K562 (cell line): Measurements from ENCODE around the gene MEGF11. TPM values are rescaled to one million over a fixed set of nuclear protein-coding genes. Genes with fewer than 3 reads are reported as not detected.

Experiments
- ATAC-seq: fragments of 200-7000 bp; cut with Tn5 transposase; 3 replicates; pipeline ENCODE4 v1.9.1; 2020; ENCODE audit warnings: moderate library complexity
- BruUV-seq: library from RNA; stranded (reverse); fragments of 400-500 nt; replicated peaks from 2 replicates; lab custom pipeline; 2021; lab: Mats Ljungman, UMichigan
- CTCF ChIA-PET: fragments of 300-600 bp; formaldehyde crosslinking; extraction: SDS; loops from one replicate; lab custom pipeline; 2021; ENCODE audit warnings: low intra/inter-chr PET ratio; lab: Yijun Ruan, JAX
- POLR2A ChIA-PET: fragments of 300-600, 350-650 bp; sonication (Branson Sonifier 250); formaldehyde crosslinking; extraction: SDS; loops from one replicate; lab custom pipeline; 2021; ENCODE audit warnings: antibody characterized with exemption, inconsistent platforms; lab: Yijun Ruan, JAX
- DNase-seq, 4 experiments: peaks; one replicate each; pipeline versions ENCODE4 v3.0.0 to v3.0.0-alpha.2; 2011 to 2018; ENCODE audit warnings: low spot score in 3 of 4, mixed read lengths in 3 of 4; ENCODE audit errors: extremely low read depth in 1 of 4
- FAIRE-seq: peaks from 2 replicates; lab custom pipeline; 2011; peaks lifted over from hg19 to GRCh38; lab: Jason Lieb, UNC
- H2AFZ ChIP-seq: 2 replicates; pipeline ENCODE4 v1.6.0; 2011; ENCODE audit warnings: low read depth, low read length, control low read depth, inconsistent platforms
- H3K27ac ChIP-seq: fragments of 200-600 bp; 3 replicates; pipeline ENCODE4 v1.8.0; 2011; ENCODE audit warnings: low read depth, mild to moderate bottlenecking, control low read depth, inconsistent platforms, low read length, moderate library complexity, mixed read lengths; ENCODE audit errors: extremely low read depth
- H3K27me3 ChIP-seq, 2 experiments: fragments of 300-600 bp in 1 of 2; 2 replicates in 1 of 2; 3 replicates in 1 of 2; pipeline versions ENCODE4 v1.6.0 to v1.8.0; 2011; ENCODE audit warnings: inconsistent platforms in 2 of 2, low read length in 2 of 2, mild to moderate bottlenecking in 1 of 2, mixed read lengths in 1 of 2, moderate library complexity in 1 of 2; ENCODE audit not compliant: control insufficient read depth in 2 of 2, insufficient read depth in 2 of 2
- H3K36me3 ChIP-seq: fragments of 300-600 bp; 3 replicates; pipeline ENCODE4 v1.8.0; 2011; ENCODE audit warnings: mild to moderate bottlenecking, low read length, inconsistent platforms; ENCODE audit not compliant: control insufficient read depth, insufficient read depth
- H3K4me1 ChIP-seq, 2 experiments: fragments of 200-600 bp in 1 of 2; replicated peaks in 1 of 2; 2 replicates in 1 of 2; 3 replicates in 1 of 2; pipeline versions ENCODE4 v1.5.1 to v1.8.0; 2011; ENCODE audit warnings: inconsistent platforms in 2 of 2, low read length in 2 of 2, mild to moderate bottlenecking in 1 of 2, mixed read lengths in 1 of 2, moderate library complexity in 1 of 2; ENCODE audit not compliant: control insufficient read depth in 2 of 2, insufficient read depth in 2 of 2
- H3K4me2 ChIP-seq: 2 replicates; pipeline ENCODE4 v1.6.1; 2011; ENCODE audit warnings: low read length, control low read depth, inconsistent platforms, mixed read lengths; ENCODE audit not compliant: insufficient read depth
- H3K4me3 ChIP-seq: fragments of 200-600 bp; sonication (generic), shearing (Covaris generic); 2 replicates; pipeline ENCODE4 v1.5.1; 2016; ENCODE audit warnings: control low read depth, inconsistent platforms
- H3K79me2 ChIP-seq: fragments of 200-600 bp; 3 replicates; pipeline ENCODE4 v1.8.0; 2011; ENCODE audit warnings: low read length, inconsistent platforms; ENCODE audit not compliant: control insufficient read depth, insufficient read depth
- H3K9ac ChIP-seq, 2 experiments: 2 replicates each; pipeline versions ENCODE4 v1.6.0 to v1.6.1; 2011; ENCODE audit warnings: low read depth in 2 of 2, low read length in 2 of 2, control low read depth in 1 of 2, inconsistent platforms in 1 of 2, mild to moderate bottlenecking in 1 of 2, mixed read lengths in 1 of 2; ENCODE audit not compliant: insufficient read depth in 1 of 2
- H3K9me1 ChIP-seq: one replicate; pipeline ENCODE4 v1.6.0; 2011; ENCODE audit warnings: inconsistent platforms, mild to moderate bottlenecking, low read length, moderate library complexity; ENCODE audit not compliant: control insufficient read depth, insufficient read depth
- H3K9me3 ChIP-seq: replicated peaks from 2 replicates; pipeline ENCODE4 v1.5.1; 2011; ENCODE audit warnings: low read depth, low read length, inconsistent platforms; ENCODE audit not compliant: control insufficient read depth, insufficient read depth
- H4K20me1 ChIP-seq: replicated peaks from 2 replicates; pipeline ENCODE4 v1.6.1; 2011; ENCODE audit warnings: low read length, inconsistent platforms, mixed read lengths; ENCODE audit not compliant: control insufficient read depth, insufficient read depth
- GTF2A2 ChIP-seq: IDR thresholded peaks from 2 replicates; pipeline ENCODE4 v1.6.1; 2016; ENCODE audit warnings: mild to moderate bottlenecking, missing genetic modification characterization, missing compliant biosample characterization
- KDM4B ChIP-seq, 2 experiments: fragments of 450-650 bp in 1 of 2; sonication (generic) in 1 of 2; IDR thresholded peaks; 2 replicates each; pipeline ENCODE4 v1.6.1; 2016 to 2017; ENCODE audit warnings: borderline replicate concordance in 2 of 2, antibody characterized with exemption in 1 of 2, low read depth in 1 of 2, mild to moderate bottlenecking in 1 of 2
- NONO ChIP-seq, 2 experiments: fragments of 200-400 bp in 1 of 2; fragments of 450-650 bp in 1 of 2; formaldehyde crosslinking in 1 of 2; IDR thresholded peaks; 2 replicates each; pipeline ENCODE4 v1.6.1; 2017; ENCODE audit warnings: low read depth in 2 of 2, mild to moderate bottlenecking in 2 of 2, moderate library complexity in 2 of 2, low read length in 1 of 2
- PHF8 ChIP-seq: fragments of 200-600 bp; sonication (generic); IDR thresholded peaks from 2 replicates; pipeline ENCODE4 v1.6.1; 2012; ENCODE audit warnings: mixed run types, mild to moderate bottlenecking, inconsistent platforms, low read length, moderate library complexity, borderline replicate concordance
- PTRF ChIP-seq: fragments of 450-650 bp; IDR thresholded peaks from 2 replicates; pipeline ENCODE4 v1.6.1; 2016; ENCODE audit warnings: mild to moderate bottlenecking, missing genetic modification characterization, missing compliant biosample characterization
- ZBTB1 ChIP-seq: sonication (generic); formaldehyde crosslinking; IDR thresholded peaks from 2 replicates; pipeline ENCODE4 v1.8.1; 2023; ENCODE audit warnings: missing genetic modification reagents, low read depth, mild to moderate bottlenecking, borderline replicate concordance
- ZNF384 ChIP-seq: IDR thresholded peaks from 2 replicates; pipeline ENCODE4 v1.6.1; 2012; ENCODE audit warnings: low read depth, low read length, improper control_type of control experiment
- WGBS: fragments of 100-300 bp; shearing (Covaris generic); methylation state at CpG from one replicate; pipeline ENCODE4 v1.1.6; 2016; ENCODE audit warnings: low coverage, mixed read lengths; ENCODE audit not compliant: insufficient coverage; ENCODE audit errors: missing lambda C conversion rate; 5-methylcytosine and 5-hydroxymethylcytosine counted together
- in situ Hi-C: fragments of 300-500 bp; cut with MboI; formaldehyde crosslinking; loops from 4 replicates; pipeline ENCODE4 v1.15.0; 2018; ENCODE audit warnings: inconsistent platforms, mixed read lengths
- intact Hi-C: fragments of 100-400 bp; cut with micrococcal nuclease; formaldehyde crosslinking; loops from 2 replicates; pipeline ENCODE4 v1.14.2; 2022
- polyA plus RNA-seq, 8 experiments: library from polyadenylated mRNA; depleted of rRNA in 4 of 8; stranded (reverse) in 5 of 8; unstranded in 3 of 8; fragments of >200 nt; fragmentation: Nextera tagmentation in 2 of 8; fragmentation: Illumina TruSeq in 1 of 8; extraction: Ambion mirVana in 2 of 8; extraction: Trizol in 1 of 8; gene quantifications; 2 replicates each; pipeline versions ENCODE4 v1.2.1 to v1.2.3, GENCODE V29; 2011 to 2014; ENCODE audit warnings: inconsistent platforms in 1 of 8, missing spikeins in 1 of 8
- total RNA-seq, 7 experiments: library from RNA; depleted of rRNA in 6 of 7; stranded (reverse); fragments of >200 nt in 6 of 7; fragmentation: Illumina TruSeq in 2 of 7; extraction: Trizol in 2 of 7; gene quantifications; 2 replicates each; pipeline versions ENCODE4 v1.2.1 to v1.2.3, GENCODE V29; 2011 to 2021; ENCODE audit warnings: low replicate concordance in 1 of 7
- TF ChIP-seq, protein P1 (sequence below): fragments of 200-800 bp; sonication (Bioruptor generic); IDR thresholded peaks from 2 replicates; pipeline ENCODE4 v1.6.1; 2017; ENCODE audit warnings: missing genetic modification characterization, missing compliant biosample characterization

MEGF11 gene
- total and polyA plus RNA-seq, 9 of the 15 experiments (the other 6 are each of a cell fraction or from before 2014, with no cell fraction given), result 0.06 to 0.23 (median 0.20) TPM; not detected in 6

GRCh38 chr15:66222273-66223198, 31.0 kb downstream of the MEGF11 start:
- no peaks in the 10 kb centered on the region for H4K20me1 ChIP-seq
- H3K9ac ChIP-seq, result no peak overlapping the region; a peak in 1 of 4 replicates
- no peak for DNase-seq
- no peak for ATAC-seq
- ChIA-PET POLR2A (no interaction called here), CTCF (no interaction called here)
- no peaks in the 10 kb centered on the region for H3K9me1 ChIP-seq
- no peak overlapping the region for H2AFZ ChIP-seq
- no peak overlapping the region for H3K4me3 ChIP-seq
- WGBS, result 1% methylated on average over 11 of the region's 11 CpGs
- peaks cover 0 to 4% of the 10 kb centered on the region in 2 experiments; a peak in 1 of 5 replicates for H3K4me1 ChIP-seq
- in situ Hi-C loops, result no loop called here
- peak; percentile 19 for FAIRE-seq
- peaks cover 8 to 31% of the 10 kb centered on the region in 2 experiments; a peak in 3 of 5 replicates for H3K27me3 ChIP-seq
- no peak overlapping the region for H3K4me2 ChIP-seq
- BruUV-seq, result no TSS peak
- no peaks in the 10 kb centered on the region for H3K9me3 ChIP-seq
- no peaks in the 10 kb centered on the region for H3K79me2 ChIP-seq
- H3K27ac ChIP-seq, result no peak overlapping the region
- TF ChIP-seq KDM4B (IDR thresholded peaks at IDR 0.05; ENCODE audit: borderline replicate concordance in 2 of 2, low read depth in 1 of 2) (no peak), ZNF384 (no peak), PHF8 (no peak), NONO (IDR thresholded peaks at IDR 0.05; ENCODE audit: low read depth in 2 of 2, low read length in 1 of 2) (no peak), GTF2A2 (tag) (no peak), PTRF (tag) (no peak), ZBTB1 (no peak)
- TF ChIP-seq, protein P1, sequence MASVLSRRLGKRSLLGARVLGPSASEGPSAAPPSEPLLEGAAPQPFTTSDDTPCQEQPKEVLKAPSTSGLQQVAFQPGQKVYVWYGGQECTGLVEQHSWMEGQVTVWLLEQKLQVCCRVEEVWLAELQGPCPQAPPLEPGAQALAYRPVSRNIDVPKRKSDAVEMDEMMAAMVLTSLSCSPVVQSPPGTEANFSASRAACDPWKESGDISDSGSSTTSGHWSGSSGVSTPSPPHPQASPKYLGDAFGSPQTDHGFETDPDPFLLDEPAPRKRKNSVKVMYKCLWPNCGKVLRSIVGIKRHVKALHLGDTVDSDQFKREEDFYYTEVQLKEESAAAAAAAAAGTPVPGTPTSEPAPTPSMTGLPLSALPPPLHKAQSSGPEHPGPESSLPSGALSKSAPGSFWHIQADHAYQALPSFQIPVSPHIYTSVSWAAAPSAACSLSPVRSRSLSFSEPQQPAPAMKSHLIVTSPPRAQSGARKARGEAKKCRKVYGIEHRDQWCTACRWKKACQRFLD (CRISPR knock-in tag), result no peak
- H3K36me3 ChIP-seq, result no peaks in the 10 kb centered on the region
- intact Hi-C loops, result no loop called here
